IMR-90 (cell line): ENCODE measurements around the gene EHBP1. TPM values are rescaled to one million over a fixed set of nuclear protein-coding genes. Genes with fewer than 3 reads are reported as not detected.

Experiments
- ATAC-seq: fragments of 200-7000 bp; cut with Tn5 transposase; 2 replicates; pipeline ENCODE4 v1.9.1; 2020; ENCODE audit warnings: low read depth, mild to moderate bottlenecking, moderate library complexity
- BruUV-seq: library from RNA; stranded (reverse); fragments of 400-500 nt; replicated peaks from 2 replicates; lab custom pipeline; 2021; lab: Mats Ljungman, UMichigan
- CTCF ChIA-PET: fragments of 300-600 bp; formaldehyde crosslinking; extraction: SDS; loops from one replicate; lab custom pipeline; 2021; ENCODE audit warnings: antibody characterized with exemption; lab: Yijun Ruan, JAX
- POLR2A ChIA-PET: fragments of 300-600 bp; sonication (Branson Sonifier 250); formaldehyde crosslinking; loops from one replicate; lab custom pipeline; 2022; ENCODE audit warnings: antibody characterized with exemption; ENCODE audit not compliant: unreplicated experiment; lab: Charles Lee
- DNase-seq: peaks from one replicate; pipeline ENCODE4 v3.0.0; 2013
- H2AFZ ChIP-seq: replicated peaks from 2 replicates; pipeline ENCODE3; 2013; ENCODE audit warnings: low read length, mild to moderate bottlenecking; ENCODE audit not compliant: poor library complexity
- H2AK5ac ChIP-seq: 2 replicates; pipeline ENCODE4 v1.6.1; 2013; ENCODE audit warnings: low read depth, low read length, inconsistent platforms
- H2AK9ac ChIP-seq: replicated peaks from 2 replicates; pipeline ENCODE3; 2013; ENCODE audit warnings: mild to moderate bottlenecking, low read depth, low read length, moderate library complexity; ENCODE audit not compliant: poor library complexity
- H2BK120ac ChIP-seq: 2 replicates; pipeline ENCODE4 v1.6.1; 2013; ENCODE audit warnings: low read depth, low read length, inconsistent platforms
- H2BK15ac ChIP-seq: 3 replicates; pipeline ENCODE4 v1.6.1; 2013; ENCODE audit warnings: low read depth, low read length, inconsistent platforms
- H2BK20ac ChIP-seq: 2 replicates; pipeline ENCODE4 v1.6.1; 2013; ENCODE audit warnings: low read depth, mild to moderate bottlenecking, inconsistent platforms, low read length, moderate library complexity
- H2BK5ac ChIP-seq: 2 replicates; pipeline ENCODE4 v1.6.1; 2013; ENCODE audit warnings: mild to moderate bottlenecking, low read depth, low read length, inconsistent platforms; ENCODE audit not compliant: poor library complexity, severe bottlenecking
- H3K14ac ChIP-seq: replicated peaks from 2 replicates; pipeline ENCODE4 v1.6.1; 2013; ENCODE audit warnings: low read depth, low read length, inconsistent platforms
- H3K18ac ChIP-seq: 2 replicates; pipeline ENCODE4 v1.6.1; 2013; ENCODE audit warnings: low read depth, low read length, control low read depth
- H3K23ac ChIP-seq: 2 replicates; pipeline ENCODE4 v1.6.1; 2013; ENCODE audit warnings: low read depth, low read length, inconsistent platforms
- H3K27ac ChIP-seq: 2 replicates; pipeline ENCODE4 v1.5.1; 2013; ENCODE audit warnings: mild to moderate bottlenecking, control low read depth, low read length; ENCODE audit not compliant: insufficient read depth
- H3K27me3 ChIP-seq: 2 replicates; pipeline ENCODE4 v1.6.1; 2013; ENCODE audit warnings: low read length; ENCODE audit not compliant: control insufficient read depth, insufficient read depth
- H3K36me3 ChIP-seq: 2 replicates; pipeline ENCODE4 v1.6.1; 2013; ENCODE audit warnings: low read length, mixed read lengths; ENCODE audit not compliant: control insufficient read depth, insufficient read depth
- H3K4ac ChIP-seq: 2 replicates; pipeline ENCODE4 v1.6.1; 2013; ENCODE audit warnings: low read depth, low read length, inconsistent platforms
- H3K4me1 ChIP-seq: 2 replicates; pipeline ENCODE4 v1.6.1; 2013; ENCODE audit warnings: low read length, mixed read lengths; ENCODE audit not compliant: control insufficient read depth, insufficient read depth
- H3K4me2 ChIP-seq: 2 replicates; pipeline ENCODE4 v1.6.1; 2013; ENCODE audit warnings: low read depth, mild to moderate bottlenecking, control low read depth, low read length, moderate library complexity
- H3K4me3 ChIP-seq: 2 replicates; pipeline ENCODE4 v1.5.1; 2013; ENCODE audit warnings: low read depth, mild to moderate bottlenecking, control low read depth, low read length, moderate library complexity; ENCODE audit not compliant: insufficient read depth
- H3K56ac ChIP-seq: 2 replicates; pipeline ENCODE4 v1.6.1; 2013; ENCODE audit warnings: low read length, inconsistent platforms; ENCODE audit not compliant: insufficient read depth; ENCODE audit errors: extremely low read depth
- H3K79me1 ChIP-seq, 2 experiments: 2 replicates each; pipeline ENCODE4 v1.6.1; 2013; ENCODE audit warnings: low read length in 2 of 2, inconsistent platforms in 1 of 2, low read depth in 1 of 2
- H3K9ac ChIP-seq: 2 replicates; pipeline ENCODE4 v1.6.1; 2013; ENCODE audit warnings: low read depth, low read length, control low read depth
- H3K9me1 ChIP-seq: 2 replicates; pipeline ENCODE4 v1.6.1; 2013; ENCODE audit warnings: low read length, inconsistent platforms; ENCODE audit not compliant: insufficient read depth
- H3K9me3 ChIP-seq: 2 replicates; pipeline ENCODE4 v1.6.1; 2013; ENCODE audit warnings: low read length; ENCODE audit not compliant: control insufficient read depth, insufficient read depth
- H4K20me1 ChIP-seq: 2 replicates; pipeline ENCODE4 v1.6.1; 2013; ENCODE audit warnings: low read length, inconsistent platforms; ENCODE audit not compliant: insufficient read depth
- H4K5ac ChIP-seq: 2 replicates; pipeline ENCODE4 v1.6.1; 2013; ENCODE audit warnings: mild to moderate bottlenecking, low read depth, low read length, control low read depth
- H4K8ac ChIP-seq, 2 experiments: 2 replicates each; pipeline ENCODE4 v1.6.1; 2013; ENCODE audit warnings: low read depth in 2 of 2, low read length in 2 of 2, control low read depth in 1 of 2, inconsistent platforms in 1 of 2
- H4K91ac ChIP-seq: 2 replicates; pipeline ENCODE4 v1.6.1; 2013; ENCODE audit warnings: low read depth, low read length, inconsistent platforms; ENCODE audit not compliant: insufficient read depth
- CEBPB ChIP-seq: IDR thresholded peaks from 2 replicates; pipeline ENCODE4 v1.6.1; 2012; ENCODE audit warnings: low read depth, low read length, improper control_type of control experiment
- RCOR1 ChIP-seq: IDR thresholded peaks from 2 replicates; pipeline ENCODE4 v1.6.1; 2012; ENCODE audit warnings: mild to moderate bottlenecking, low read length, improper control_type of control experiment; ENCODE audit not compliant: insufficient replicate concordance
- SMC3 ChIP-seq: fragments of 150-350 bp; IDR thresholded peaks from 2 replicates; pipeline ENCODE4 v1.6.1; 2016; ENCODE audit warnings: low read depth, mild to moderate bottlenecking, antibody characterized with exemption, low read length, moderate library complexity
- WGBS, 2 experiments: methylation state at CpG; one replicate each; pipeline versions ENCODE4 v1.1.5 to v1.1.7; 2013; ENCODE audit warnings: missing lambda C conversion rate in 2 of 2; ENCODE audit not compliant: insufficient read length in 1 of 2; ENCODE audit errors: extremely low coverage in 2 of 2; 5-methylcytosine and 5-hydroxymethylcytosine counted together
- dilution Hi-C: fragments of 300-500 bp; cut with HindIII; formaldehyde crosslinking; loops from one replicate; pipeline ENCODE4 v1.14.3; 2018; ENCODE audit warnings: low sequenced_read_pairs; ENCODE audit not compliant: unreplicated experiment
- in situ Hi-C: fragments of 300-500 bp; cut with MboI; formaldehyde crosslinking; loops from 3 replicates; pipeline ENCODE4 v1.14.3; 2019; ENCODE audit warnings: low sequenced_read_pairs, inconsistent platforms, mixed read lengths
- intact Hi-C: fragments of 100-400 bp; cut with micrococcal nuclease; formaldehyde crosslinking; loops from 2 replicates; pipeline ENCODE4 v1.10.0; 2022
- polyA plus RNA-seq, 3 experiments: library from polyadenylated mRNA; depleted of rRNA; stranded (reverse); fragments of >200 nt; gene quantifications; 2 replicates each; pipeline ENCODE4 v1.2.3, GENCODE V29; 2012; ENCODE audit warnings: low replicate concordance in 1 of 3
- total RNA-seq: library from RNA; depleted of rRNA; stranded (reverse); fragments of >200 nt; gene quantifications from 2 replicates; pipeline ENCODE4 v1.2.3, GENCODE V29; 2012

The EHBP1 gene
- total and polyA plus RNA-seq, 2 of the 4 experiments (the other 2 are of a cell fraction) = 28.3 to 44.4 TPM

- Histone ChIP-seq H3K4me3 (no peak overlapping the region), H3K56ac (no peak overlapping the region), H2AK9ac (no peak overlapping the region), H2BK5ac (no peak overlapping the region), H4K20me1 (no peaks in the 10 kb centered on the region), H3K4ac (no peak overlapping the region), H4K8ac (no peak overlapping the region), H3K9ac (no peak overlapping the region), H3K14ac (no peak overlapping the region), H2BK20ac (no peak overlapping the region), H4K91ac (no peak overlapping the region), H3K27me3 (no peaks in the 10 kb centered on the region), H3K27ac (no peak overlapping the region), H3K4me1 (peaks cover 4% of the 10 kb centered on the region; the same call in 1 of the 2 replicates), H2BK120ac (no peak overlapping the region), H3K36me3 (0 out of 2 replicates have a peak, but pooled peaks cover 1% of the 10 kb centered on the region), H3K4me2 (no peak overlapping the region), H3K79me1 (peaks cover 0 to 3% of the 10 kb centered on the region in 2 experiments; a peak in 2 of 4 replicates), H3K9me1 (no peaks in the 10 kb centered on the region), H2AFZ (no peak overlapping the region), H3K9me3 (no peaks in the 10 kb centered on the region), H2AK5ac (no peak overlapping the region), H4K5ac (no peak overlapping the region), H2BK15ac (no peak overlapping the region), H3K18ac (no peak overlapping the region), H3K23ac (no peak overlapping the region)
- WGBS, 2 experiments = no CpG with 5 or more reads among the region's 2 CpGs
- no peak for TF ChIP-seq RCOR1
- no peak for TF ChIP-seq SMC3
- peak; percentile 42; the same call in 1 of the 2 replicates for TF ChIP-seq CEBPB
- intact Hi-C loops = no loop called here
- POLR2A ChIA-PET = no interaction called here
- no peak for DNase-seq
- CTCF ChIA-PET = interaction anchor here (0.7 kb wide), 1 partner anchor 24 kb away, joined by 3 read pairs; no protein-coding TSS in a partner anchor
- no TSS peak for BruUV-seq
- no peak for ATAC-seq
- dilution Hi-C loops = no loop called here
- in situ Hi-C loops = no loop called here
Measured at GRCh38 chr2:62933398-62933917, 227.9 kb downstream of the EHBP1 start.
